Ishikawa (cell line): ENCODE measurements around the gene SUSD2.

Experiments used
- CEBPB ChIP-seq: IDR thresholded peaks from 2 replicates; pipeline ENCODE4 v1.6.1; 2012
- CREB1 ChIP-seq: IDR thresholded peaks from 2 replicates; pipeline ENCODE4 v1.6.1; 2012; ENCODE audit warnings: low read depth
- EP300 ChIP-seq: IDR thresholded peaks from 2 replicates; pipeline ENCODE4 v1.6.1; 2012; ENCODE audit warnings: borderline replicate concordance
- MAX ChIP-seq: IDR thresholded peaks from 2 replicates; pipeline ENCODE4 v1.6.1; 2012
- TAF1 ChIP-seq: IDR thresholded peaks from 2 replicates; pipeline ENCODE4 v1.6.1; 2012; ENCODE audit warnings: low read depth, mild to moderate bottlenecking
- YY1 ChIP-seq: IDR thresholded peaks from 2 replicates; pipeline ENCODE4 v1.6.1; 2012; ENCODE audit warnings: low read depth
- ZBTB7A ChIP-seq: IDR thresholded peaks from 2 replicates; pipeline ENCODE4 v1.6.1; 2012; ENCODE audit warnings: low read depth

GRCh38 chr22:24186352-24186740 lies 5.1 kb downstream of the SUSD2 start:
- TF ChIP-seq CREB1 (no peak), TAF1 (no peak), MAX (no peak), CEBPB (no peak), ZBTB7A (no peak), EP300 (no peak), YY1 (no peak)
